IMR-90 (cell line): ENCODE data around the gene GSK3B. TPM values are rescaled to one million over a fixed set of nuclear protein-coding genes. Genes with fewer than 3 reads are reported as not detected.

ENCODE experiments used
- ATAC-seq: fragments of 200-7000 bp; cut with Tn5 transposase; 2 replicates; pipeline ENCODE4 v1.9.1; 2020; ENCODE audit warnings: low read depth, mild to moderate bottlenecking, moderate library complexity
- BruUV-seq: library from RNA; stranded (reverse); fragments of 400-500 nt; replicated peaks from 2 replicates; lab custom pipeline; 2021; lab: Mats Ljungman, UMichigan
- CTCF ChIA-PET: fragments of 300-600 bp; formaldehyde crosslinking; extraction: SDS; loops from one replicate; lab custom pipeline; 2021; ENCODE audit warnings: antibody characterized with exemption; lab: Yijun Ruan, JAX
- POLR2A ChIA-PET: fragments of 300-600 bp; sonication (Branson Sonifier 250); formaldehyde crosslinking; loops from one replicate; lab custom pipeline; 2022; ENCODE audit warnings: antibody characterized with exemption; ENCODE audit not compliant: unreplicated experiment; lab: Charles Lee
- DNase-seq: peaks from one replicate; pipeline ENCODE4 v3.0.0; 2013
- H2AFZ ChIP-seq: replicated peaks from 2 replicates; pipeline ENCODE3; 2013; ENCODE audit warnings: low read length, mild to moderate bottlenecking; ENCODE audit not compliant: poor library complexity
- H2AK5ac ChIP-seq: 2 replicates; pipeline ENCODE4 v1.6.1; 2013; ENCODE audit warnings: low read depth, low read length, inconsistent platforms
- H2AK9ac ChIP-seq: replicated peaks from 2 replicates; pipeline ENCODE3; 2013; ENCODE audit warnings: mild to moderate bottlenecking, low read depth, low read length, moderate library complexity; ENCODE audit not compliant: poor library complexity
- H2BK120ac ChIP-seq: 2 replicates; pipeline ENCODE4 v1.6.1; 2013; ENCODE audit warnings: low read depth, low read length, inconsistent platforms
- H2BK15ac ChIP-seq: 3 replicates; pipeline ENCODE4 v1.6.1; 2013; ENCODE audit warnings: low read depth, low read length, inconsistent platforms
- H2BK20ac ChIP-seq: 2 replicates; pipeline ENCODE4 v1.6.1; 2013; ENCODE audit warnings: low read depth, mild to moderate bottlenecking, inconsistent platforms, low read length, moderate library complexity
- H2BK5ac ChIP-seq: 2 replicates; pipeline ENCODE4 v1.6.1; 2013; ENCODE audit warnings: mild to moderate bottlenecking, low read depth, low read length, inconsistent platforms; ENCODE audit not compliant: poor library complexity, severe bottlenecking
- H3K14ac ChIP-seq: replicated peaks from 2 replicates; pipeline ENCODE4 v1.6.1; 2013; ENCODE audit warnings: low read depth, low read length, inconsistent platforms
- H3K18ac ChIP-seq: 2 replicates; pipeline ENCODE4 v1.6.1; 2013; ENCODE audit warnings: low read depth, low read length, control low read depth
- H3K23ac ChIP-seq: 2 replicates; pipeline ENCODE4 v1.6.1; 2013; ENCODE audit warnings: low read depth, low read length, inconsistent platforms
- H3K27ac ChIP-seq: 2 replicates; pipeline ENCODE4 v1.5.1; 2013; ENCODE audit warnings: mild to moderate bottlenecking, control low read depth, low read length; ENCODE audit not compliant: insufficient read depth
- H3K27me3 ChIP-seq: 2 replicates; pipeline ENCODE4 v1.6.1; 2013; ENCODE audit warnings: low read length; ENCODE audit not compliant: control insufficient read depth, insufficient read depth
- H3K36me3 ChIP-seq: 2 replicates; pipeline ENCODE4 v1.6.1; 2013; ENCODE audit warnings: low read length, mixed read lengths; ENCODE audit not compliant: control insufficient read depth, insufficient read depth
- H3K4ac ChIP-seq: 2 replicates; pipeline ENCODE4 v1.6.1; 2013; ENCODE audit warnings: low read depth, low read length, inconsistent platforms
- H3K4me1 ChIP-seq: 2 replicates; pipeline ENCODE4 v1.6.1; 2013; ENCODE audit warnings: low read length, mixed read lengths; ENCODE audit not compliant: control insufficient read depth, insufficient read depth
- H3K4me2 ChIP-seq: 2 replicates; pipeline ENCODE4 v1.6.1; 2013; ENCODE audit warnings: low read depth, mild to moderate bottlenecking, control low read depth, low read length, moderate library complexity
- H3K4me3 ChIP-seq: 2 replicates; pipeline ENCODE4 v1.5.1; 2013; ENCODE audit warnings: low read depth, mild to moderate bottlenecking, control low read depth, low read length, moderate library complexity; ENCODE audit not compliant: insufficient read depth
- H3K56ac ChIP-seq: 2 replicates; pipeline ENCODE4 v1.6.1; 2013; ENCODE audit warnings: low read length, inconsistent platforms; ENCODE audit not compliant: insufficient read depth; ENCODE audit errors: extremely low read depth
- H3K79me1 ChIP-seq, 2 experiments: 2 replicates each; pipeline ENCODE4 v1.6.1; 2013; ENCODE audit warnings: low read length in 2 of 2, inconsistent platforms in 1 of 2, low read depth in 1 of 2
- H3K9ac ChIP-seq: 2 replicates; pipeline ENCODE4 v1.6.1; 2013; ENCODE audit warnings: low read depth, low read length, control low read depth
- H3K9me1 ChIP-seq: 2 replicates; pipeline ENCODE4 v1.6.1; 2013; ENCODE audit warnings: low read length, inconsistent platforms; ENCODE audit not compliant: insufficient read depth
- H3K9me3 ChIP-seq: 2 replicates; pipeline ENCODE4 v1.6.1; 2013; ENCODE audit warnings: low read length; ENCODE audit not compliant: control insufficient read depth, insufficient read depth
- H4K20me1 ChIP-seq: 2 replicates; pipeline ENCODE4 v1.6.1; 2013; ENCODE audit warnings: low read length, inconsistent platforms; ENCODE audit not compliant: insufficient read depth
- H4K5ac ChIP-seq: 2 replicates; pipeline ENCODE4 v1.6.1; 2013; ENCODE audit warnings: mild to moderate bottlenecking, low read depth, low read length, control low read depth
- H4K8ac ChIP-seq, 2 experiments: 2 replicates each; pipeline ENCODE4 v1.6.1; 2013; ENCODE audit warnings: low read depth in 2 of 2, low read length in 2 of 2, control low read depth in 1 of 2, inconsistent platforms in 1 of 2
- H4K91ac ChIP-seq: 2 replicates; pipeline ENCODE4 v1.6.1; 2013; ENCODE audit warnings: low read depth, low read length, inconsistent platforms; ENCODE audit not compliant: insufficient read depth
- BHLHE40 ChIP-seq: fragments of 150-350 bp; IDR thresholded peaks from 2 replicates; pipeline ENCODE4 v1.6.1; 2016; ENCODE audit warnings: mild to moderate bottlenecking, low read depth, low read length
- CEBPB ChIP-seq: IDR thresholded peaks from 2 replicates; pipeline ENCODE4 v1.6.1; 2012; ENCODE audit warnings: low read depth, low read length, improper control_type of control experiment
- POLR2A ChIP-seq: IDR thresholded peaks from 2 replicates; pipeline ENCODE4 v1.6.1; 2012; ENCODE audit warnings: mild to moderate bottlenecking, low read depth, low read length
- WGBS, 2 experiments: methylation state at CpG; one replicate each; pipeline versions ENCODE4 v1.1.5 to v1.1.7; 2013; ENCODE audit warnings: missing lambda C conversion rate in 2 of 2; ENCODE audit not compliant: insufficient read length in 1 of 2; ENCODE audit errors: extremely low coverage in 2 of 2; 5-methylcytosine and 5-hydroxymethylcytosine counted together
- dilution Hi-C: fragments of 300-500 bp; cut with HindIII; formaldehyde crosslinking; loops from one replicate; pipeline ENCODE4 v1.14.3; 2018; ENCODE audit warnings: low sequenced_read_pairs; ENCODE audit not compliant: unreplicated experiment
- in situ Hi-C: fragments of 300-500 bp; cut with MboI; formaldehyde crosslinking; loops from 3 replicates; pipeline ENCODE4 v1.14.3; 2019; ENCODE audit warnings: low sequenced_read_pairs, inconsistent platforms, mixed read lengths
- intact Hi-C: fragments of 100-400 bp; cut with micrococcal nuclease; formaldehyde crosslinking; loops from 2 replicates; pipeline ENCODE4 v1.10.0; 2022
- polyA plus RNA-seq, 3 experiments: library from polyadenylated mRNA; depleted of rRNA; stranded (reverse); fragments of >200 nt; gene quantifications; 2 replicates each; pipeline ENCODE4 v1.2.3, GENCODE V29; 2012; ENCODE audit warnings: low replicate concordance in 1 of 3
- total RNA-seq: library from RNA; depleted of rRNA; stranded (reverse); fragments of >200 nt; gene quantifications from 2 replicates; pipeline ENCODE4 v1.2.3, GENCODE V29; 2012

Gene GSK3B
- total and polyA plus RNA-seq, 2 of the 4 experiments (the other 2 are of a cell fraction): 19.2 to 33.2 TPM

- Histone ChIP-seq H3K9ac (no peak overlapping the region), H3K79me1 (no peaks in the 10 kb centered on the region), H2BK20ac (no peak overlapping the region), H4K91ac (no peak overlapping the region), H3K4me2 (no peak overlapping the region), H3K18ac (no peak overlapping the region), H3K23ac (no peak overlapping the region), H2AK5ac (no peak overlapping the region), H3K14ac (no peak overlapping the region), H3K9me3 (no peaks in the 10 kb centered on the region), H2BK120ac (no peak overlapping the region), H3K4me3 (no peak overlapping the region), H3K27me3 (peaks cover 4% of the 10 kb centered on the region), H3K27ac (no peak overlapping the region), H4K20me1 (no peaks in the 10 kb centered on the region), H3K9me1 (no peaks in the 10 kb centered on the region), H3K36me3 (no peaks in the 10 kb centered on the region), H4K5ac (no peak overlapping the region), H2BK5ac (no peak overlapping the region), H2AK9ac (no peak overlapping the region), H4K8ac (no peak overlapping the region), H2AFZ (no peak overlapping the region), H3K4ac (no peak overlapping the region), H3K4me1 (no peaks in the 10 kb centered on the region), H3K56ac (no peak overlapping the region), H2BK15ac (no peak overlapping the region)
- WGBS, 2 experiments: no CpG with 5 or more reads among the region's 1 CpG
- ATAC-seq (no peak), DNase-seq (no peak)
- in situ Hi-C loops: no loop called here
- BruUV-seq: no TSS peak
- intact Hi-C loops: no loop called here
- ChIA-PET CTCF (no interaction called here), POLR2A (no interaction called here)
- dilution Hi-C loops: no loop called here
- TF ChIP-seq POLR2A: no peak
- TF ChIP-seq CEBPB: no peak
- no peak for TF ChIP-seq BHLHE40
Observed at GRCh38 chr3:119782460-119782859, 311.8 kb downstream of the GSK3B start.
